Daoy (cell line): ENCODE measurements around the gene RYR2. TPM values are rescaled to one million over a fixed set of nuclear protein-coding genes. Genes with fewer than 3 reads are reported as not detected.
A peak's percentile ranks its signal among the peaks of the same experiment; 100 is the strongest.
"Not testable (repeated sequence)": the region's sequence is repeated elsewhere in the genome, so short reads cannot be mapped to it uniquely, and the experiment has no call there.

Experiments used
- DNase-seq: peaks from one replicate; pipeline ENCODE4 v3.0.0-alpha.2; 2015; ENCODE audit warnings: low read depth
- total RNA-seq: library from RNA; depleted of rRNA; stranded (reverse); fragments of >200 nt; shearing (Covaris generic); gene quantifications from 2 replicates; pipeline ENCODE4 v1.2.3, GENCODE V29; 2014

RYR2 gene
- total RNA-seq, 1 experiment from 2014 or later, result 1.1 TPM

- DNase-seq, result no peak
Measured at GRCh38 chr1:237788069-237788468, 746.1 kb downstream of the RYR2 start.

DNA sequence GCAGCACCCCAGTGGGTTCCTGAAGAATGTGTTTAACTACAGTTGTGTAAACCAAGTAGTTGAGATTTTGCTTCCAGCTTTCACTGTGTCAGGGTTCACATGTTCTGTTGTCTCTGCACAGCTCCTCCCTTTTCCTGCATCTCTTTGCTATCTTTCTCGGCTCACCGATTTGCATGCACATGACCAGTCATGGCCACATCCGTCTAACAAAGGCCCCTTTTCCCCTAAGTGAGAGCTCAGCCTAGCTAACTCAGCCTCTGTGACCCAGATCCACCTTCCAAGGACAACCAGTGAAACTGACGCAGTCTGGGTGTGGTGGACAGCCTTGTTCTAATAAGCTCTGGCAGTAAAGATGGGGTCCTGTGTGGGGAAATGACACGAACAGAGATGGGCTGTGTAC, 747.6 kb downstream of the RYR2 start:
- DNase-seq, result peak; percentile 14

- DNase-seq, result no peak
Measured at GRCh38 chr1:237791592-237791991, 749.6 kb downstream of the RYR2 start.

DNA sequence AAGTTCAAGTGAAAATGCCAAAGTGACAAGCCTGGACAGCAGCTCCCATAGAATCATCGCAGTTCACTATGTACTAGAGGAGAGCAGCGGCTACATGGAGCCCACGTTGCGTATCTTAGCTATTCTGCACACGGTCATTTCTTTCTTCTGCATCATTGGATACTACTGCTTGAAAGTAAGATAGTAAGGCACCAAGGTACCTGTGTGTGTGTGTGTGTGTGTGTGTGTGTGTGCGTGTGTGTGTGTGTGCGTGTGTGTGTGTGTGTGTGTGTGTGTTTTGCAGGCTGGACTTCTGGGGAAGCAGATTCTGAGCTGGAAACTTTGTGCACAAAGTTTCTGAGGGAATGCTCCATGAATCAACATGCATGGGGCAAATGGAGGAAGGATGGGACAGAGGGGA, 750.2 kb downstream of the RYR2 start:
- DNase-seq, result no peak

GRCh38 chr1:237792726-237793125, 750.7 kb downstream of the RYR2 start:
- DNase-seq, result no peak

DNA sequence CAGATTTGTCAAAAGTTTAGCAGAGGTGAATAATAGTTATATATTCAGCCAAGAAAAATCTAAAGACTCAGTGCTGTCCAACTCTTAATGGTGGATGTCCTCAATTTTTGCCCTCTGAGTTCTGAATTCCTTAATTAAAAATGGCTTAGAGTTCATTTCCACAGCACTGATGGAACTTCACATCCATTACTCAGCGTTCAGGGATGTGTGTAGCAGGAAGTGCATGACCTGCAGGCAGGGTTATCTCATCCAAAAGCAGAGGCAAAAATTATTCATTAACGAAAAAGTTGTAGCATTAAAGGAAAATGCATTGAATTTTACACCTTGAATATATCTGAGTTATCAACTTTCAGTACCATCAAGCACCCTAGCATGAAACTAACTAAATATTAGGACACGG, 752.1 kb downstream of the RYR2 start:
- DNase-seq, result peak; percentile 29

- no peak for DNase-seq
Measured at GRCh38 chr1:237795558-237795957, 753.6 kb downstream of the RYR2 start.

GRCh38 chr1:237799762-237800474, 757.9 kb downstream of the RYR2 start:
- peak; percentile 84 for DNase-seq

DNA sequence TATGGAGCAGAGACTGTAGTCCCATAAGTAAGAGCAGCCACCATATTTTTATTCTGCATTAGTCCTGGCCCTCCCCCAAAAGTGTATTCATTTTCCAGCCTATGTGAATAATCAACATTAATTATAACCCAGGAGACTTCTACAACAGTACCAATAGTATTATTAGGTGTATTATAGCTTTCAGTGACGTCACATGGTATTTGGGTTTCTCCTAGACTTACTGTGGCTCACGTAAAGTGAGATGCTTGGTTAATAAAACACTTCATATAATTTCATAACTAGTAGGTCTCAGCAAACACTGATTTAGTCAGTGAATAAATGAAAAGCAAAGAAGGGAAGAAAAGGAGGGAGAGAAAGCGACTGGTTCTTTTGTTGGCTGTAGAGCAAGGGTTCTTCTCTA, 762.5 kb downstream of the RYR2 start:
- DNase-seq, result no peak

DNA sequence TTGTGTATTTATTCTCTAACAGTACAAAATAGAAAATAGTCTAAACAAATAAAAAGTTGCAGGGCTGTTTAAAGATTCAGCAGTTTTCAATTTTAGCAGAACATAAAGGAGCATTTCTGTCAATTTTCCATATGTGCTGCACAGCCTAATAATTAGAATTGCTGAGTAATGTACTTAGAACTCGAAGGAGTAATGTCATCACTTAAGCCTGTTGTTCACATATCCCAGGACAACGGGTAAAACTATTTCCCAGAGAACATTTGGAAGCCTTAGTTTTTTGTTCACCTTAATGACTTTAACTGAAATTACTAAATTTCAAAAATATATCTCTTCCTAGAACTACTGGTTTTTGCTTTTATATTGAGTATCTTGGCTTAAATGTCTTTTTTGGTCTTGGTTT, 767.1 kb downstream of the RYR2 start:
- DNase-seq, result no peak

DNA sequence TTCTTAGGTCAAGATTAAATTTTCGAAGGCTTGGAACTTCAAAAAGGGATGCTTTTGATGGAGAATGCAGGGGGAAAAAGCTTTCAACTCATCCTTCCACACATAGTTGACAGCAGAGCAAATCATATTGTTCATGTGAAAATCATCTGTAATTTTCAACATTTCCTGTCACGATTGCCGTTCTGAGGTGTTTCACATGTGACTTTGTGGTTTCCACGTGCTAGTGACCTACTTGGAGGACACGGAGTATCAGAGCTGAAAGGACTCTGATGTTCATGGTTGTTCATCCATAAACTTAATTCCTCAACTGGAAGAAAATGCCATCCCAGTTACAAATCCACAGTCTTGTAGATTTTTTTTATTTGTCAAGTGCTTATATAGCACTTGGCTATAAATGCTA, 769.6 kb downstream of the RYR2 start:
- no peak for DNase-seq

- no peak for DNase-seq
Measured at GRCh38 chr1:237812061-237812460, 770.1 kb downstream of the RYR2 start.

DNA sequence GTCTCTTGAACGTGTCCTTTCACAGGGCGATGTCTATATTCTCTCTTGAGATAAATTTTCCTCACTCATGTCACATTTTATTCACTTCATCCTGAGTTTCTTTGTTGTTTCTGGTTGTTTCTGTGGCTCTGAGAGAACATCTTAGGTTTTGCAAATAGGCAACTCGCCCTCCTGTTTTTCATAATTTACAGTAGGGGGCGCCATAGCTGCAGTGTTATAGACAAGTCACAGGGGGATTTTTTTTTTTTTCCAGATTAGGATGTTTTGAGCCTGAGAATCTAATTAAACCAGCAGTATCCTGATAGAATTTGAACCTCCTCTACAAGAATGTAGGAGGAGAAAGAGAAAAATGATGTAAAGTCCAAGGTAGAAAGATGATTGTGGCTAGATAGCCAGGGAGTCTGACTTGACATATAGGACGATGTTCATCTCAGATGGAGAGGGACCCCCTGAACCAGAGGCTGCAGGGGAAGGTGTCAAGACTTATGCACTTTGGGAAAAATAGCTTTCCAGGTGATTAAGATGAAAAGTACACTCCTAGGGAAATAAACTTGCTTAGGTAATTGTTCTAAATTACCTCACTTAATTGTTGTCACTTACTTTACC, 772.4 kb downstream of the RYR2 start:
- DNase-seq, result peak; percentile 23

DNA sequence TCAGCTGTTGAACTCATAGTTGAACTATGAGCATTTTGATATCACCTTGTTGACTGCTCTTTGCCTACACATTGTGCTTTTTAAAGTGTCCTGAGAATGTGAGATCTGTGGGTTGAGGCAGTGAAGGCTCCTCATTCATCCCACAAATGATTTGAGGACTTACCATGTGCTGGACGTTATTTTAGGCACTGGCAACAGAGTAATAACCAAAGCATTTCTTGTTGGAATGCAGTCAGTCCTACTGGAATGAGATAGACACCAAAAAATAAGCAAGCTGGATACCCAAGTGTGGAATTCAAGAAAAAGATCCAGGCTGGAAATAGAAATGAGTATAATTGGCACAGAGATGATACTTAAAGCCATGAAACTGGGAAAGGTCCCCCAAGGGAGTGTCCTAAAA, 775.3 kb downstream of the RYR2 start:
- no peak for DNase-seq

DNA sequence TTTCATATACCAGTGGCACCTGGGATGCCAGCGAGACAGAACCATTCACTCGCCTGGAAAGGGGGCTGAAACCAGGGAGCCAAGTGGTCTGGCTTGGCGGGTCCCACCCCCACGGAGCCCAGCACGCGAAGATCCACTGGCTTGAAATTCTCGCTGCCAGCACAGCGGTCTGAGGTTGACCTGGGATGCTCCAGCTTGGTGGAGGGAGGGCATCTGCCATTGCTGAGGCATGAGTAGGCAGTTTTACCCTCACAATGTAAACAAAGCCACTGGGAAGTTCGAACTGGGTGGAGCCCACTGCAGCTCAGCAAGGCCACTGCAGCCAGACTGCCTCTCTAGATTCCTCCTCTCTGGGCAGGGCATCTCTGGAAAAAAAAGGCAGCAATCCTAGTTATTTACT, 778.6 kb downstream of the RYR2 start:
- DNase-seq, result peak; percentile 48

DNA sequence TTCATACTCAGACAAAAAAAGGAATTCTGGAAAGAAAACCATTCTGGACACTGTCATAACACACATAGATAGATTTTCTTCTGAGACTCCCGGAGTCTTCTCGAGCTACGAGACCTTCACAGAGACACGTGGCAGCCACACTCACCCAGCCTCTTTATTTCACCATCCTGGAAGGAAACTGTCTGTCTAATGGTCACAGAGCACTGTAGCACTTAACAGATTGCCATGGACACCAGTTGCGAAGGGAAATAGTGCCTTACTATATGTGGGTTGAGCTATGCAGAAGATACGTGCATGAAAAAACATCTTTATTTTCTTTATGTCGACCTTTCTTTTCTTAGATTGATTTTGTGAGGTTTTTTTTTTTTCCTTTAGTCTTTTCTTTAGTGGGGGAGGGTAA, 790.9 kb downstream of the RYR2 start:
- no peak for DNase-seq

- no peak for DNase-seq
Measured at GRCh38 chr1:237834048-237834447, 792.1 kb downstream of the RYR2 start.

- no peak for DNase-seq
Measured at GRCh38 chr1:237834461-237834860, 792.5 kb downstream of the RYR2 start.

DNA sequence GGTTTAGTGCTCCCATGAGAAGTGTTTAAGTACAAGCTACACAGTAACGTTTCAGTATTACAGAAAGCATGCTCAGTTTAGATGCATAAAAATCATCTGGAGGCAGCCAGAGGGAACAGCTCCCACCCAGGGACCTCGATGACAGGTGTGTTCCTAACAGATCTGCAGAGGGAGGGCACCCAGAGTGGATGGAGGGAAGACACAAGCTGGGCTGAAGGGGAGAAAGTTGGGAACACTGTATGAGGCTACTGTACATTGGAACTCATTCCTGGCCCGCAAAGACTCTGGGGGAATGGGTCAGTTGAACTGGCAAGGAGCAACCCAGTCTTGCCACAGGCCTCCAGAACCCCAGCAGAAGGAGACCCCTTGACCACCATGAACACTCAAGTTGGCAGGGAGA, 796.3 kb downstream of the RYR2 start:
- DNase-seq, result no peak

DNA sequence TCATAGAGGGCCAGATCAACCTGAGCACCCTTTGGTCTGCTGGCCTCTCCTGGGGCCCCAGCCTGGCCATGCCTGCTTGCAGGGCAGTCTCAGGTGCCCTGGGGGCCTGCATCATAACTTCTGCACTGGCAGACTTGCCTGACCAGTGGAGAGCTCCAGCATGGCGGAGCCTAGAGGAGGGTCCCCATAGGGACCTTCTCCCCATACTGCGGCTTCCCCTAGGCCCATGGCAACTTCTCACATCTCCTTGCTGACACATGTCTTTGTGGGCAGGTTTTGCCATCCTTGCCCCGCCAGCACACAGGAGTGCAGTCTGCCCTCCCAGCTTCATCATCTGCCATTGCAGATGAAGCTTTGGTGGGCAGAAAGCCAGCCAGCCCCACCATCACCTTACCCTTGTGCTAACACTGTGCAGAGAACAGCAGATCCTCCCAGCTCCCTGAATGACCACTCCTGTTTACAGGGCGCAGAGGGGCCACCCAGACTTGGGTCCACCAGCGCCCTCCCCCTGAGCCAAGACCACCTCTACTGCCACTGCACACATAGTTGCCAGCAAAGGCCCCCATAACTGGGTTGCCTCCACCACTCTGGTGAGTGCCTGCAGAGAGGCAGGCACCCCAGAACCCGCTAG, 797.0 kb downstream of the RYR2 start:
- no peak for DNase-seq

DNA sequence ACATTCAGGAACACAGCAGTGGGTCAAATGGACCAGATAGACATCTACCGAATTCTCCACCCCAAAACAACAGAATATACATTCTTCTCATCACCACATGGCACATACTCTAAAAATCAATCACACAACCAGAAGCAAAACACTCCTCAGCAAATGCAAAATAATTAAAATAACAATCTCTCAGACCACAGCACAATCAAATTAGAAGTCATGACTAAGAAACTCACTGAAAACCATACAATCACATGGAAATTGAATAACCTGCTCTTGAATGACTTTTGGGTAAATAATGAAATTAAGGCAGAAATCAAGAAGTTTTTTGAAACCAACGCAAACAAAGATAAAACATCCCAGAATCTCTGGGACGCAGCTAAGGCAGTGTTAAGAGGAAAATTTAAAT, 799.5 kb downstream of the RYR2 start:
- DNase-seq, result no peak

GRCh38 chr1:237843516-237843915, 801.5 kb downstream of the RYR2 start:
- DNase-seq, result not testable (repeated sequence)

DNA sequence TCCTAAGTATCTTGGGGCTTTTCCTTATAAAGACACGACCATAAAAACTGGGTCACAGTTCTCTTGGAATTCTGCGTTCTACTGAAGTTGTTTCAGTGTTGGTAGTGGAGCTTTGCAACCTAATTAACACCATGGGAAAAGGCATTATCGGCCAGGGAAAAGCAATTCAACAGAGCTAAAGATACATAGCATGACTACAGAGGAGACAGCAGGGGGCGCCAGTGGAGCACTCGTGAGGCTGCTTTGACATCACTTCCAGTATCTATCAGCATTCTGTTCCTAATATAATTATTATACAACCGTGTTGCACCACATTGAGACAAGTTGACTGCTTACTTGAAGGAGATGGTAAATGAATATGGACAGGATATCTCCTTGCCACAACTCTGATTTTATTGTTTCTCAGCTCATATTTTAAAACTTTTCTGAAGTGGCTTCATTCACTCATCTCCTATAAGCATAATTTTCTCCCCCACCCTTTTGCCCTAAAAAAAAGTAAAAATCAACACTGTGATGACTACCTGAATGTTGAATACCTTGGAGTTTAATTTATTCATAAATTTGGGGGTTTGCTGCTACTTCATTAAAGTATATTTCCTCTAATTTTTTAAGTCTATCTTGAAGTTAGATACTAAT, 809.3 kb downstream of the RYR2 start:
- DNase-seq, result peak; percentile 66
